K562 (cell line): ENCODE data around the gene MAGI2. TPM values are rescaled to one million over a fixed set of nuclear protein-coding genes. Genes with fewer than 3 reads are reported as not detected.

Source experiments
- ATAC-seq: fragments of 200-7000 bp; cut with Tn5 transposase; 3 replicates; pipeline ENCODE4 v1.9.1; 2020; ENCODE audit warnings: moderate library complexity
- BruUV-seq: library from RNA; stranded (reverse); fragments of 400-500 nt; replicated peaks from 2 replicates; lab custom pipeline; 2021; lab: Mats Ljungman, UMichigan
- CTCF ChIA-PET: fragments of 300-600 bp; formaldehyde crosslinking; extraction: SDS; loops from one replicate; lab custom pipeline; 2021; ENCODE audit warnings: low intra/inter-chr PET ratio; lab: Yijun Ruan, JAX
- POLR2A ChIA-PET: fragments of 300-600, 350-650 bp; sonication (Branson Sonifier 250); formaldehyde crosslinking; extraction: SDS; loops from one replicate; lab custom pipeline; 2021; ENCODE audit warnings: antibody characterized with exemption, inconsistent platforms; lab: Yijun Ruan, JAX
- DNase-seq, 4 experiments: peaks; one replicate each; pipeline versions ENCODE4 v3.0.0 to v3.0.0-alpha.2; 2011 to 2018; ENCODE audit warnings: low spot score in 3 of 4, mixed read lengths in 3 of 4; ENCODE audit errors: extremely low read depth in 1 of 4
- FAIRE-seq: peaks from 2 replicates; lab custom pipeline; 2011; peaks lifted over from hg19 to GRCh38; lab: Jason Lieb, UNC
- H2AFZ ChIP-seq: 2 replicates; pipeline ENCODE4 v1.6.0; 2011; ENCODE audit warnings: low read depth, low read length, control low read depth, inconsistent platforms
- H3K27ac ChIP-seq: fragments of 200-600 bp; 3 replicates; pipeline ENCODE4 v1.8.0; 2011; ENCODE audit warnings: low read depth, mild to moderate bottlenecking, control low read depth, inconsistent platforms, low read length, moderate library complexity, mixed read lengths; ENCODE audit errors: extremely low read depth
- H3K27me3 ChIP-seq, 2 experiments: fragments of 300-600 bp in 1 of 2; 2 replicates in 1 of 2; 3 replicates in 1 of 2; pipeline versions ENCODE4 v1.6.0 to v1.8.0; 2011; ENCODE audit warnings: inconsistent platforms in 2 of 2, low read length in 2 of 2, mild to moderate bottlenecking in 1 of 2, mixed read lengths in 1 of 2, moderate library complexity in 1 of 2; ENCODE audit not compliant: control insufficient read depth in 2 of 2, insufficient read depth in 2 of 2
- H3K36me3 ChIP-seq: fragments of 300-600 bp; 3 replicates; pipeline ENCODE4 v1.8.0; 2011; ENCODE audit warnings: mild to moderate bottlenecking, low read length, inconsistent platforms; ENCODE audit not compliant: control insufficient read depth, insufficient read depth
- H3K4me1 ChIP-seq, 2 experiments: fragments of 200-600 bp in 1 of 2; replicated peaks in 1 of 2; 2 replicates in 1 of 2; 3 replicates in 1 of 2; pipeline versions ENCODE4 v1.5.1 to v1.8.0; 2011; ENCODE audit warnings: inconsistent platforms in 2 of 2, low read length in 2 of 2, mild to moderate bottlenecking in 1 of 2, mixed read lengths in 1 of 2, moderate library complexity in 1 of 2; ENCODE audit not compliant: control insufficient read depth in 2 of 2, insufficient read depth in 2 of 2
- H3K4me2 ChIP-seq: 2 replicates; pipeline ENCODE4 v1.6.1; 2011; ENCODE audit warnings: low read length, control low read depth, inconsistent platforms, mixed read lengths; ENCODE audit not compliant: insufficient read depth
- H3K4me3 ChIP-seq: fragments of 200-600 bp; sonication (generic), shearing (Covaris generic); 2 replicates; pipeline ENCODE4 v1.5.1; 2016; ENCODE audit warnings: control low read depth, inconsistent platforms
- H3K79me2 ChIP-seq: fragments of 200-600 bp; 3 replicates; pipeline ENCODE4 v1.8.0; 2011; ENCODE audit warnings: low read length, inconsistent platforms; ENCODE audit not compliant: control insufficient read depth, insufficient read depth
- H3K9ac ChIP-seq, 2 experiments: 2 replicates each; pipeline versions ENCODE4 v1.6.0 to v1.6.1; 2011; ENCODE audit warnings: low read depth in 2 of 2, low read length in 2 of 2, control low read depth in 1 of 2, inconsistent platforms in 1 of 2, mild to moderate bottlenecking in 1 of 2, mixed read lengths in 1 of 2; ENCODE audit not compliant: insufficient read depth in 1 of 2
- H3K9me1 ChIP-seq: one replicate; pipeline ENCODE4 v1.6.0; 2011; ENCODE audit warnings: inconsistent platforms, mild to moderate bottlenecking, low read length, moderate library complexity; ENCODE audit not compliant: control insufficient read depth, insufficient read depth
- H3K9me3 ChIP-seq: replicated peaks from 2 replicates; pipeline ENCODE4 v1.5.1; 2011; ENCODE audit warnings: low read depth, low read length, inconsistent platforms; ENCODE audit not compliant: control insufficient read depth, insufficient read depth
- H4K20me1 ChIP-seq: replicated peaks from 2 replicates; pipeline ENCODE4 v1.6.1; 2011; ENCODE audit warnings: low read length, inconsistent platforms, mixed read lengths; ENCODE audit not compliant: control insufficient read depth, insufficient read depth
- E2F6 ChIP-seq, 2 experiments: IDR thresholded peaks; 2 replicates each; pipeline ENCODE4 v1.6.1; 2011; ENCODE audit warnings: borderline replicate concordance in 1 of 2, control low read depth in 1 of 2, low read depth in 1 of 2, low read length in 1 of 2, mild to moderate bottlenecking in 1 of 2, mixed read lengths in 1 of 2, moderate library complexity in 1 of 2; ENCODE audit not compliant: insufficient read depth in 1 of 2, insufficient read length in 1 of 2, poor library complexity in 1 of 2, severe bottlenecking in 1 of 2; ENCODE audit errors: extremely low read depth in 1 of 2
- ERF ChIP-seq: fragments of 450-650 bp; formaldehyde crosslinking; IDR thresholded peaks from 2 replicates; pipeline ENCODE4 v1.4.0; 2020; ENCODE audit warnings: mild to moderate bottlenecking, mixed read lengths
- ETV5 ChIP-seq: sonication (generic); formaldehyde crosslinking; IDR thresholded peaks from 2 replicates; pipeline ENCODE4 v1.4.0; 2020; ENCODE audit warnings: low read depth, mild to moderate bottlenecking, missing genetic modification reagents
- ZNF586 ChIP-seq: fragments of 450-650 bp; formaldehyde crosslinking; conservative IDR thresholded peaks from 2 replicates; pipeline ENCODE4 v1.4.0; 2020; ENCODE audit warnings: mild to moderate bottlenecking, moderate library complexity
- WGBS: fragments of 100-300 bp; shearing (Covaris generic); methylation state at CpG from one replicate; pipeline ENCODE4 v1.1.6; 2016; ENCODE audit warnings: low coverage, mixed read lengths; ENCODE audit not compliant: insufficient coverage; ENCODE audit errors: missing lambda C conversion rate; 5-methylcytosine and 5-hydroxymethylcytosine counted together
- in situ Hi-C: fragments of 300-500 bp; cut with MboI; formaldehyde crosslinking; loops from 4 replicates; pipeline ENCODE4 v1.15.0; 2018; ENCODE audit warnings: inconsistent platforms, mixed read lengths
- intact Hi-C: fragments of 100-400 bp; cut with micrococcal nuclease; formaldehyde crosslinking; loops from 2 replicates; pipeline ENCODE4 v1.14.2; 2022
- polyA plus RNA-seq, 8 experiments: library from polyadenylated mRNA; depleted of rRNA in 4 of 8; stranded (reverse) in 5 of 8; unstranded in 3 of 8; fragments of >200 nt; fragmentation: Nextera tagmentation in 2 of 8; fragmentation: Illumina TruSeq in 1 of 8; extraction: Ambion mirVana in 2 of 8; extraction: Trizol in 1 of 8; gene quantifications; 2 replicates each; pipeline versions ENCODE4 v1.2.1 to v1.2.3, GENCODE V29; 2011 to 2014; ENCODE audit warnings: inconsistent platforms in 1 of 8, missing spikeins in 1 of 8
- total RNA-seq, 7 experiments: library from RNA; depleted of rRNA in 6 of 7; stranded (reverse); fragments of >200 nt in 6 of 7; fragmentation: Illumina TruSeq in 2 of 7; extraction: Trizol in 2 of 7; gene quantifications; 2 replicates each; pipeline versions ENCODE4 v1.2.1 to v1.2.3, GENCODE V29; 2011 to 2021; ENCODE audit warnings: low replicate concordance in 1 of 7

Gene MAGI2
- total and polyA plus RNA-seq, 9 of the 15 experiments (the other 6 are each of a cell fraction or from before 2014, with no cell fraction given) = 0.27 to 1.4 (median 0.70) TPM

- H3K9me3 ChIP-seq = no peaks in the 10 kb centered on the region
- FAIRE-seq = no peak
- H2AFZ ChIP-seq = no peak overlapping the region
- 0% methylated on average over 2 of the region's 2 CpGs for WGBS
- DNase-seq = no peak
- in situ Hi-C loops = no loop called here
- no peak for ATAC-seq
- ChIA-PET POLR2A (no interaction called here), CTCF (no interaction called here)
- H3K4me2 ChIP-seq = no peak overlapping the region
- H3K4me1 ChIP-seq = no peaks in the 10 kb centered on the region
- no peak overlapping the region for H3K9ac ChIP-seq
- no peak for TF ChIP-seq E2F6 (IDR thresholded peaks at IDR 0.05; ENCODE audit: borderline replicate concordance in 1 of 2, extremely low read depth in 1 of 2, insufficient read depth in 1 of 2, insufficient read length in 1 of 2, low read depth in 1 of 2, low read length in 1 of 2, poor library complexity in 1 of 2, severe bottlenecking in 1 of 2)
- no peak for TF ChIP-seq ZNF586 (CRISPR knock-in tag)
- no peak for TF ChIP-seq ERF (CRISPR knock-in tag)
- no peaks in the 10 kb centered on the region for H3K9me1 ChIP-seq
- H3K79me2 ChIP-seq = no peaks in the 10 kb centered on the region
- no peaks in the 10 kb centered on the region for H3K27me3 ChIP-seq
- no peak overlapping the region for H3K4me3 ChIP-seq
- intact Hi-C loops = no loop called here
- BruUV-seq = no TSS peak
- H4K20me1 ChIP-seq = no peaks in the 10 kb centered on the region
- H3K27ac ChIP-seq = no peak overlapping the region
- no peaks in the 10 kb centered on the region for H3K36me3 ChIP-seq
Observed at GRCh38 chr7:78542981-78543380, 910.5 kb downstream of the MAGI2 start.

- H3K27ac ChIP-seq = no peak overlapping the region
- H4K20me1 ChIP-seq = no peaks in the 10 kb centered on the region
- no peak for DNase-seq
- in situ Hi-C loops = no loop called here
- ATAC-seq = no peak
- H3K4me3 ChIP-seq = no peak overlapping the region
- intact Hi-C loops = no loop called here
- BruUV-seq = no TSS peak
- H3K27me3 ChIP-seq = no peaks in the 10 kb centered on the region
- H3K4me1 ChIP-seq = no peaks in the 10 kb centered on the region
- H3K9me3 ChIP-seq = no peaks in the 10 kb centered on the region
- H3K9me1 ChIP-seq = no peaks in the 10 kb centered on the region
- no peak overlapping the region for H2AFZ ChIP-seq
- no peak overlapping the region for H3K9ac ChIP-seq
- no peaks in the 10 kb centered on the region for H3K79me2 ChIP-seq
- 0% methylated on average over 5 of the region's 5 CpGs for WGBS
- no peak for FAIRE-seq
- H3K36me3 ChIP-seq = no peaks in the 10 kb centered on the region
- no peak overlapping the region for H3K4me2 ChIP-seq
- POLR2A ChIA-PET = no interaction called here
- CTCF ChIA-PET = no interaction called here
- TF ChIP-seq ETV5 (CRISPR knock-in tag) = no peak
Observed at GRCh38 chr7:78542541-78542940, 910.9 kb downstream of the MAGI2 start.
